GM19239 (cell line): ENCODE measurements around the gene B3GALT5.

Source experiments
- DNase-seq: peaks from one replicate; pipeline ENCODE4 v3.0.0; 2011; ENCODE audit warnings: low spot score; ENCODE audit not compliant: insufficient read length
- FAIRE-seq: peaks from 2 replicates; lab custom pipeline; 2011; peaks lifted over from hg19 to GRCh38; lab: Jason Lieb, UNC

Gene B3GALT5

GRCh38 chr21:39602076-39602689 lies 10.6 kb upstream of the B3GALT5 start:
- no peak for FAIRE-seq
- no peak for DNase-seq

GRCh38 chr21:39602793-39603192 lies 9.9 kb upstream of the B3GALT5 start:
- DNase-seq (no peak), FAIRE-seq (no peak)

- DNase-seq (no peak), FAIRE-seq (no peak)
Measured at GRCh38 chr21:39604951-39605350, 7.8 kb upstream of the B3GALT5 start.

GRCh38 chr21:39610703-39611102 lies 2.0 kb upstream of the B3GALT5 start:
- no peak for FAIRE-seq

GRCh38 chr21:39611551-39612190 lies 1.1 kb upstream of the B3GALT5 start:
- no peak for FAIRE-seq
- DNase-seq: no peak

More at GRCh38 chr21:39610703-39611102, 2.0 kb upstream of the B3GALT5 start:
- DNase-seq: no peak

- FAIRE-seq: no peak
Measured at GRCh38 chr21:39613041-39613934, 548 bp downstream of the B3GALT5 start.

GRCh38 chr21:39616211-39616772 lies 3.6 kb downstream of the B3GALT5 start:
- no peak for FAIRE-seq

More at GRCh38 chr21:39613041-39613934, 548 bp downstream of the B3GALT5 start:
- no peak for DNase-seq

GRCh38 chr21:39620856-39621255 lies 8.1 kb downstream of the B3GALT5 start:
- no peak for DNase-seq
- FAIRE-seq: no peak

More at GRCh38 chr21:39616211-39616772, 3.6 kb downstream of the B3GALT5 start:
- DNase-seq: no peak

- DNase-seq (no peak), FAIRE-seq (no peak)
Measured at GRCh38 chr21:39625211-39625895, 12.6 kb downstream of the B3GALT5 start.

- DNase-seq (no peak), FAIRE-seq (no peak)
Measured at GRCh38 chr21:39628385-39628784, 15.6 kb downstream of the B3GALT5 start.

- no peak for DNase-seq
- no peak for FAIRE-seq
Measured at GRCh38 chr21:39630191-39630591, 17.5 kb downstream of the B3GALT5 start.

GRCh38 chr21:39630827-39631226 lies 18.1 kb downstream of the B3GALT5 start:
- DNase-seq: no peak
- no peak for FAIRE-seq

GRCh38 chr21:39631842-39632562 lies 19.3 kb downstream of the B3GALT5 start:
- FAIRE-seq (no peak), DNase-seq (no peak)

GRCh38 chr21:39632796-39633442 lies 20.2 kb downstream of the B3GALT5 start:
- FAIRE-seq: no peak
- DNase-seq: no peak

- no peak for DNase-seq
Measured at GRCh38 chr21:39633770-39634181, 21.0 kb downstream of the B3GALT5 start.

GRCh38 chr21:39634507-39634906 lies 21.8 kb downstream of the B3GALT5 start:
- FAIRE-seq: no peak
- no peak for DNase-seq

More at GRCh38 chr21:39633770-39634181, 21.0 kb downstream of the B3GALT5 start:
- FAIRE-seq: no peak

- FAIRE-seq: no peak
- no peak for DNase-seq
Measured at GRCh38 chr21:39637197-39637970, 24.6 kb downstream of the B3GALT5 start.

- DNase-seq (no peak), FAIRE-seq (no peak)
Measured at GRCh38 chr21:39637971-39638240, 25.2 kb downstream of the B3GALT5 start.
